Activated CD8-positive, alpha-beta memory T cell treated with anti-CD3 and anti-CD28 coated beads, Interleukin-2, amount 50 U/mL, for 24 hours (primary cell): ENCODE results near the gene CCDC70.

ENCODE experiments used
- DNase-seq: peaks from one replicate; pipeline ENCODE4 v3.0.0-alpha.2; 2020; ENCODE audit errors: extremely low read depth

Gene CCDC70

DNA sequence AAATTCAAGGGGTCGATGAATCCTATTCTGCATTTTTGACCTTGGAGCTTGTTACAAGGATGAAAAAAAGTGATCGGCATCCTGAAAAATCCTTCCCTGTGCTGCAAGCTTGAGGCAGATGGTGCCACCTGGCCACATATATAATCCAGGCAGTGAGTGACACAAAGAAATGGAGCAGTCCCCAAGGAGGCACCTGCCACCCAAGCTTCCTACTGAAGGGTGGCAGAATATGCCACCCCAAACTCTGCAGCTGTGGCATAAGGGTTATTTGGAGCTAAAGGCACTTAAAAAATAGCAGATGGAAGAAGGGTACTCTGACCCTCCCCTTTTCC lies 32.2 kb upstream of the CCDC70 start:
- DNase-seq: no peak

DNA sequence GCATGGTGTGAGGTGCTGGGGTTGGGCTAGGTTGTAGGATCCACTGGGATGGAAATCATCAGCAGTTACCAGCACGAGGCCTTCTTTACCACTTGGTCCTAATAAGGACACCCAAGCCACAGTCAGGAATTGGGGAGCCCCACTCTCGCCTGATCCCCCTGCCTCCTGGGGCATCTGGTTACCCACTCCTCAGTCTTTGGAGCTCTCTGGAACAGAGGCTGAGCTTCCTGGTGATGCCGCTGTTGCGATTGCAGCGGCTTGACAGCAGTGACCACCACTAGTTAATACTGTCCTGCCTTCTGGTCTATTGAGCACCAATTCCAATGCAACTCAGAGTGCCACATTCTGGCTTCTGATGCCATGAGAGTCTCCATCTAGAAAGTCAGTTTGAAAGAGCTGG lies 30.2 kb upstream of the CCDC70 start:
- DNase-seq: no peak

DNA sequence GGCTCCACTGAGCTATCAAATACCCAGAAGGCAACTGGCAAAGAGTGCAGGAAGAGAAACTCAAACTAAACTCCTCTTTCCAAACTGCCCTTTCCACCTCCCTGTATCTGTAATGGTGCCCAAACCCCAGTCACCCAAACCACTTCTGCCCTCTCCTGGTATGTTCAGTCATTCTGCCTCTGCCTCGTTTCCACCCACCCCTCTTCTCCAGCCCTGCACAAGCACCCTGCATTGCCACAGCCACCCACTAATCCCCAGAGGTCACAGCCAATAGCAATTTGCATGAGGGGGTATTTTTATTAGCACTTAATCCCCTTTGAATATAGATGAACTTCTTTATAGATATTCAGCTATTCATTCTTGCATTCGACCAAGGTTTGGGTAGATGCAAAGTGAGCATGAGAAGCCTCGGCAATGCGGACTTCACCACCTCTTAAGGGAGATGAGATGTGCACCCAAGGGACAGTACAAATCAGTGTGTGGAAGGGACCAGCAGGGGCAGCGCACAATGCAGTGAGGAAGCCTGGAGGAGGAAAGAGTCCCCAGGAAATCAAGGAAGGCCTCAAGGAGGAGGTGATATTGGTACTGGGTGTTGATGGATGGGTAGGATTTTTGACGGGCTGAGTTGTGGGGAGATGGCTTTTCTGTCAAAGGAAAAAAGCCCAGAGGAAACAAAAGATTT lies 29.2 kb upstream of the CCDC70 start:
- DNase-seq: no peak

DNA sequence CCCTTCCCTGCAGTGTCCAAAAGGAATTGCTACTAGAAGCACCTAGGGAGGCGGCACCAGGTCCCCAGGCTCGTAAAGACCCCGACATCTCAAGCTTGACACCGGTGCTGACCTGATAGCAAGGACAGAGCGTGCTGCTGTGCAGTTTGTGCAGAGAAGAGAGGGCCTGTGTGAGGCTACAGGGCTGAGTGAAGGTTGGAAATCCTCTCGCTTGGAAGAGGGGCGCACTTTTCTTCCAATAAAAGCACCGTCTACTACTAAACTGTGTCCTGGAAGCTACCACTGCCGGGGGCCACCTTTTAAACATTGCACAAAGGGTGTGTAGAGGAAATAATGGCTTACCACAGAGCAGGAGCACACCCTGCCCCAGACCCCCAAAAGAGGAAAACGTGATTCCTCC lies 27.8 kb upstream of the CCDC70 start:
- no peak for DNase-seq

DNA sequence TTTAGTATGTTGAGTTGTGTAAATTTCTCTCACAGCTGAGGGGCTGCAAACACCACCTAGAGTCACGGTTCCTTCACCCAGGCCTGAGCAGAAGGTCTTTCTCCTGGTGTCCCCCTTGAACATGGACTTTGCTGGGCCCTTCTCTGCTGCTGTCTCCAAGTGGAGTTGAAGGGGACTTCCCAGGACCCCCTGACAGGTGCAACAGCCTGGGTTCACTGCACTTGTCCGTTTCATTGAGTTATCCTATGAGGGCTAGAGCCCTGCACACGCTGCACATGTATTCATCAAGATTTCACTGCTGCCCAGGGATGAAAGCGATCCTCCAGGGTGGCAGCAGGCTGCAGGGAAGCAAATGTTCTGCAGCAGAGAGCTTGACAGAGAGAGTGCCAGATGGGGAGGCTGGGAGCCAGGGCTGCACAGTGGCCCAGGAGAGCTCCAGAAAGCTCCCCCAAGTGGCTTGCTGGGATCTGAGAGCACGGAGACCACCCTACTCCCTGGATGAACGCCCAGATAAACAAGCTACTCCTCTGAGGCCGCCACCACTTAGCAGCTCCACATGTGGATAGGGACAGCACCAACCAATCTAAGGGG lies 27.1 kb upstream of the CCDC70 start:
- DNase-seq: no peak

DNA sequence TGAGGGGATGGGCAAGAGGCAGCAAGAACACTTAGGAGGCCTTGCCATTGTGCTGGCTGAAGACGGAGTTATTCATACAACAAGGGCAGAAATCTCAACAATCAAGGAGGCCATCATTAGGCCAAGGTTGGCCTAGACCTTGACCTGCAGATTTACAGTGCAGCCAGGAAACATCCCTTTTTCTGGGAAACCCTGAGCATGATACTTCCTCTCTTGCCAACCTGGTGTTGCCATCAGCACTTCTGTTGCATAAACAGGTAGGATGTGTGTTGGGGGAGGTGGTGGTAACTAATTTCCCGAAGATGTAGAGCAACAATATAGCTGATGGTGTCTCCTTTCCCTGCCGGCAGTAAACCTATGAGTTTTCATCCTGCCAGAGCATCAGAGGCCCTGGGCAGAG lies 24.8 kb upstream of the CCDC70 start:
- DNase-seq: no peak

DNA sequence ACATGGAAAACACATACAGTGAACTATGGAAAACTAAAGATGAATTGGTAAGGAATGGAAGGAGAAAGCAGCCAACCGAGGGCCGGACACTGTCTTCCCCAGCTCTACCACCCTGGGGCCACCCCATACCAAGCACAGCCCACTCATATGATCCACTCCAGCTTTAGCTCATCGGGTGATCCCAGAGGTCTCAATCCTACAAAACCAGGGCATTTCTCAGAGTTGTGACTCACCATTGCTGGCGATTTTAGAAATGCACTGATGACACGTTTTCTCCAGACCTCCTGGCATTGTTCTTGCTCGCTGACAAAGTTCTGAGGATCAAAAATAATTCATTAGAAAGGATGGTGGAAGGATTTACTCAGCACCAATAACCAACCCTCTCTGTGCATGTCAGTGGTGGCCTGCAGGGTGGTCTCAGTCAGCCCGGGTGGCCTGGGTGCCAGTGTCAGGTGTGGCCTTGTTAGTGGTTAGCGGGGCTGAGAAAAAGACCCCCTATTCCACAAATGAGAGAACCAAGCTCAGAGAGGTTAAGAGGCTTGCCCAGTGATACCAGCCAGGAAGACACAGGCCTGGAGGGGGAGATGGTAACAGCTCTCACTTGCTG lies 23.4 kb upstream of the CCDC70 start:
- DNase-seq: no peak

DNA sequence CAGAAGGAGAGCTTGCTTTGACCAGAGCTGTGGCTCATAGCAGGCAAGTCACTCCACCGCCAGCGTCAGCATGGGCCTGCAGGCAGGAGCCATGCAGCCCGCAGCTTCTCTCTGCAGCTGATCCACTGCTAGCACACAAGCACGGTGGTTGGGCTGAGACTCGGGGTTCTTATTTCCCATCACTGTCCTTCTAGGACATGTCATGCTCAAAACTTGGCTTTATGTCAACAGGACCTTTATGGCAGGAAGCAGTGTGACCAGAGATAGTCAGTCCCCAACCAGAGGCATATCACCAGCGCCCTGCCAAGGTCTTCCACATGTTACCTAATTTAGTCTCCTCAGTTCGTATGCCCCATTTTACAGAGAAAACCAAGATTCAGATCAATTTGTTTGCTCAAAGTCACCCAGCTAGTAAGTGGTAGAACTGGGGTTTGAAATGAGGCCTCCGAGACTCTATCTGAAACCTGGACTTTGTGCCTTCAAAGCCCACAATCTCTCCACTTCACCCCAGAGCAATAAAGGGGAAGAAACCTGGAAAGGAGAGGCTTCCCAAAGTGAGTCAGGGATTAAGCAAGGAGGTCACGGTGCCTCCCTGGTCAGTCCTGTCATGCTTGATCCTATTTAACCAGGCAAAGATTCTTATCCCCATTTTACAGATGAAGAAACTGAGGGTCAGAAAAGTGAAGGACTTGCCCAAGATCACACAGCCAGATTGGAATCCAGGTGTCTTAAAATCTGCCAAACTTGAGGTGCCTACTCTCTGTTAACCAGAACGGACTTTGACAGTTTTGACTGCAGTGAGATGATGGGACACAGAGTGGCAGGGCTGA lies 21.8 kb upstream of the CCDC70 start:
- no peak for DNase-seq

DNA sequence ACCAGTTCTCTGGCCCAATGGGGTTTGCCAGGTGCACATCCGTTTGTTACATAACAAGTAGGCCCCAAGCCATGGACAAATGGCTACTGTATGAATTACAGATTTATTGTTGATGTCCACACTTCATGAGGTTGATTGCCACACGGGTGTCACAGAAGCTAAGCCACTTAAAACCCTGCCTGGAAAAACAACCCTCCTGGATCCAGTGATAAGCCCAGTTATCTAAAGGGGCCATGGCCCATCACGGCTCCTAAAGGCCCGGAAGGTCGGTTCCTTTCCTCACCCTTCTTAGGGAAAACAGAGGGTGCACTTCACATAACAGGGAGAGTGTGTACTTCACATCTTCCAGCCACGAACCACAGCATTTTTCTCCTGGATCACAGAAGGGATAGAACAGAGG lies 20.9 kb upstream of the CCDC70 start:
- DNase-seq: no peak

DNA sequence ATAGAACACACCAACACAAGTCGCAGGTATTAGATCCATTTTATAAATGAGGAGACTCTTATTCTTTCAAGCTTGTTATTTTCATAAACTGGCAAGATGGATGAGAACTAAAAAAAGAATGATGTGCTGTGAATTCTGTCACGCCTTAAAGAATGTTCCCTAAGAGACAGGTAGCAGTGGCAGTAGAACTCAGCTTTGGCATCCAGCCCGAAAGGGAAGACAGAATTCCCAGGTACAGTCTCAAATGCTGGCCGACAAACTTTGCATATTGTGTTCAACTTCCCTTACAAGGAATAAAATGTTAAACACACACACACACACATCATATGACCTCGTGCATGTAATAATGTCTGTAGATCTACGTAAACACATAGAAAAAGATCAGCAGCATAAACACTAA lies 20.0 kb upstream of the CCDC70 start:
- DNase-seq: no peak

DNA sequence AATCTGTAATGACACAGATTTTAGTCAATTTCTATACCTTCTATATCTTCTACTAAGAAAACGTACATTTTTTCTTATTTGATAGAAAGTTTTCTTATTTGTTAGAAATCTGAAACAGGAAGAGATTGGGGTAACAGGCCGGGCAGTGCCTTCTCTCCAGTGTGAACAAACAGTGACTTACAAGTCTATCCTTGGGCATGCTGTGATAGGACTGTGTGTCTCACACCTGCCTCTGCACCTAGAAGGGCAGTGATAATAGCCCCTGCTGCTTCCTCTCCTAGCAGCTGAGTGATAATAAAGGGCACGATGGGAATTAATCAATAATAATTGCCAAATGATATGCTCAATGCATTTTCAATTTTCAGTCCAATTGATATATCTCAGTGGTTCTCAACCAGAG lies 18.2 kb upstream of the CCDC70 start:
- no peak for DNase-seq

DNA sequence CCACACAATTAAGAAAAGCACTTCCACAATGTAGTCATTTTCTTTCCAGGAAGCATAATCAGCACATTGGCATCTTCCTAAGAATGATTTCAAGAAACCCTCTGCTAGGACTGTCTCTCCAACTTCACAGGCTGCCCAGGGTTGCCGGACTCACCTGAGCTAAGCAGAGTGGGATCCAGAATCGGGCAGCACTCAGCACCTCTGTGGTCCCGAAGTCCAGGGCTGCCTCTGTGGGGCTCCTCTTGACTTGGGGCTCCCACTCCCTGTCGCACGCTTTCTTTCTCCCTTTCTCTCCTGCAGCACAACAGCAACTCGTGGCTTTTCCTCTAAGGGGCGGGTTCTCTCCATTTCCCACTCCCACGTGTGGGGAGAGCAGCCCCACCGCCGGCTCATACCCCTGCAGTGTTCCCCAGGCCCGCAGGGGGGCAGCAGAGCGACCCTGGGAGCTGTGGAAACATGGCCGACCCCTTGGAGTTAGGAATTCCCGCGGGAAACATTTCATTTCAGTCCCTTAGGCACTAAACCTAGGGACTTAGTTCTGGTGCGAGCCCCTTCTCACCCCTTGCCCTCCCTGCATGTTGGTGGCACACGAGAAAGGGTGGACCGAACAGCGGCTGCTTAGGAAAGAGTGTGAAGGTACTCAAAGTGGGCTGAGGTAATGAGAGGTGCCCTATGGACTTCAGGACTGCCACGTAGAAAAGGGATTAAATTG lies 16.8 kb upstream of the CCDC70 start, which contains the start of gene TMEM272:
TMEM272 (minus strand) TSS at position 316 of the 712 bp plus-strand sequence. CDS start 6,647 bp downstream, outside the sequence.
- DNase-seq: no peak

DNA sequence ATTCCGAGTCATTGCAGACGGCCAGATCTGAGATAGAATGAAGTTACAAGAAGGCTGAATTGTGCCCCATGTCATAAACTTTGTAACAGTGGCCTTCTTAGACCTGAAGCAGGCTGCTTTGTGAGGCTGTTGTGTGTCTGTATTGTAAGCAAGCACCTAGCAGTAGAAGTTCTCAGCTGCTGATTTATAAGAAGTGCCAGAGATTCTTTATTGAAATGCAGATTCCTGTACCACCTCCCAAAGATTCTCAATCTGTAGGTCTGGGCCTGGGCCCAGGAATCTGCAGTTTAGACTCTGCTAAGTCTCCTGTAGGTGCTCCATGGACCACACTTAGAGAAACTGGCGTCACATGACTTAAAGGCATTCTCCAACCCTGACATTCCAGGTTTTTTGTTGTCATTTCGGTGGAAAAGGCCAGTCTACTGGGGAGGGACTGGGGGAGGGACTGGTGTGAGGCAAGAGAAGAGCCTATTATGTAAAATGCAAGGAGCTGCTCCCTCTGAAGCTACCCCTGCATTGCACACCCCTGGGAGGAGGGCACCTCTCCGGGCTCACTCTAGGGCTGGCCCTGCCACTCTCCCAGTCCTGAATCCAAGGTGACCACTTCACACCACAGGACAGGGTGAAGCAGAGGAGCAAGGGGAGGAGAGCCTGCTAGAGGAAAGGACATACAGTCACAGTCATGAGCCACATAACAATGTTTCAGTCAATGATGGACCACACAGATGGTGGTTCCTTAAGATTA lies 16.0 kb upstream of the CCDC70 start:
- DNase-seq: no peak

DNA sequence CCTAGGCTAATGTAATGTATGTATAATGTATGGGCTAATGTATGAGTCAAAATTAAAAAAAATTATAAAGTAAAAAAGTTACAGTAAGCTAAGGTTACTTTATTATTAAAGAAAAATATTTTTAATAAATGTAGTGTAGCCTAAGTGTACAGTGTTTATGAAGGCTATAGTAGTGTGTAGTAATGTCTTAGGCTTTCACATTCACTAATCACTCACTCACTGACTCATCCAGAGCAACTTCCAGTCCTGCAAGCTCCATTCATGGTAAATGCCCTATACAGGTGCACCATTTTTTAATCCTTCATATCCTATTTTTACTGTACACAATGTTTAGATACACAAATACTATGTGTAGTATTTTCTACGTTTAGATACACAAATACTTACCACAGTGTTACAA lies 15.0 kb upstream of the CCDC70 start:
- no peak for DNase-seq

DNA sequence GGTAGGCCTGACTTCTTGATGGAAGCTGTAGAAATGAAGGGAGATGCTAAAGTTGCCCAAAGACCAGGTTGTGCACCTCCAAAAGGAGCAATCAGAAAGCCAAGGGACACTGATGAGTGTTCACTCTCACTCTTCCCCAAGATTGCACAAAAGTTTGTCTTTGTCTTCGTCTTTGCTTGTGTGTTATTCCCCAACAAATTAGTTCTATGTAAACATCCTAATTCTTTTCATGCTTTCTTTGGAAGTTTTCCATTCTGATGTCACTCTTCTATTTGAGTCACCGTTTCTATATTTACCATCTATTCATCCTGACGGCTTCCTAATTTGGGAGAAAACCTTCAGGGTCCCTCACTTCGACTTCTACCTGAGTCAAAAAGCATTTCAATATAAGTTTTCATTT lies 13.1 kb upstream of the CCDC70 start:
- no peak for DNase-seq

DNA sequence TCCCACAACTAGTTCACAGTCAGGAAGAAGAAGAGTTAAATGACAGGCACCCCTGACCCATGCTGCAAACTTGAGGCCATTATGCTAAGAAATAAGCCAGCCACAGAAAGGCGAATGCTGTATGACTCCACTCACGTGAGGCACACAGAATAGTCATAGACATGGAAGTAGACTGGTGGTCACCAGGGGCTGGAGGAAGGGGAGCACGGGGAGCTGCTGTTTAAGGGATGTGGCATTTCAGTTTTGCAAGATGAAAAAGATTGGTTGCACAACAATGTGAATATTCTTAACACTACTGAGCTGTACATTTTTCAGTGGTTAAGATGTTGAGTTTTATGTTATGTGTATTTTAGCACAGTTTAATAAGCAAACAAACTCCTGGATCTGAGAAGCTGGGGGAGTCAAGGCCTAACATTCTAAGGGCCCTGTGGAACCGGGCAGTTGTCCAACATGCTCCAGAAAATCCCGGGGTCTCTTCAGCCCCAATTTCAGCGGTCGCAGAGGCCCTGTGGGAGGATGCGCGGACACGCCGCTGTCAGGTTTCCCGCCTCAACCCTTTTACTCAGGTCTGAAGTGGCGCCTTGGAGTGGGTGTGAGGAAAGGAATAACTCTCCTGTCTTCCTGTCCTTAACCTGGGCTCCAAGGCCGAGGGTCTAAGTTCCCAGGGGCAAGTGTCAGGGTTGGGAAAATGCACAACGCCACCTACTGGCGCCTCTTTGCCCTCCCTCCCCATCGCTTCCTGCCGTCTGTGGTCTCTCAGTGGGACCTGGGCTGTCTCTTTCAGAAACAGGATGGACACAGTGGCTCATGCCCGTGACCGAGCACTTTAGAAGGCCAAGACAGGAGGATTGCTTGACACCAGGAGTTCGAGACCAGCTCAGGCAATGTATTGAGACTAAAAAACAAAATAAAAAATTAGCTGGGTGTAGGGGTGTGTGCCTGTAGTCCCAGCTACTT lies 12.3 kb upstream of the CCDC70 start:
- no peak for DNase-seq

DNA sequence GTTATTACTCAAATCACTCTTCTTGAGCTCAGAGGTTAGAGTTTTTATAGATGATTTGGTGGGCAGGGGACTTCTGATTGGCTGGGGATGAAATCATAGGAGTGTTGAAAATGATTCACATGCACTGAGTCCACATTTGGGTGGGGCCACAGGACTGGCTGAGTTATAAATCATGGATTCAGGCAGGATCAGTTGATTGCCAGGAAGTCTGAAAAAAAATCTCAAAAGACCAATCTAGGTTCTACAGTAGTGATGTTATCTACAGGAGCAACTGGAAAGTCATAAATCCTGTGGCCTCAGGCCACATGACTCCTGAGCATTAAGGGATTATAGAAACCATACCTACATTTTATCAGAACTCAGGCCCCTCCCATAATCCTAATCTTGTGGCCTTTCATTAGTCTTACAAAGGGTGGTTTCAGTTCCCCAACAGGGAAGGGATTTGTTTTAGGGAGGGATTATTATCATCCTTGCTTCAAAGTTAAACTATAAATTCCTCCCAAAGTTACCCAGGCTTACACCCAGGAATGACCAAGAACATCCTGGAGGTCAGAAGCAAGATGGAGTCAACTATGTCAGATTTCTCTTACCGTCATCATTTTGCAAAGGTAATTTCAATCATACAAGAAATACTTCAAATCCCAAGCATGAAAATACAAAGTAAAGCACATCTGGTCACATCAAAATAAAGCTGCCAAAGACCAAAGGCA lies 5.6 kb upstream of the CCDC70 start:
- DNase-seq: no peak

DNA sequence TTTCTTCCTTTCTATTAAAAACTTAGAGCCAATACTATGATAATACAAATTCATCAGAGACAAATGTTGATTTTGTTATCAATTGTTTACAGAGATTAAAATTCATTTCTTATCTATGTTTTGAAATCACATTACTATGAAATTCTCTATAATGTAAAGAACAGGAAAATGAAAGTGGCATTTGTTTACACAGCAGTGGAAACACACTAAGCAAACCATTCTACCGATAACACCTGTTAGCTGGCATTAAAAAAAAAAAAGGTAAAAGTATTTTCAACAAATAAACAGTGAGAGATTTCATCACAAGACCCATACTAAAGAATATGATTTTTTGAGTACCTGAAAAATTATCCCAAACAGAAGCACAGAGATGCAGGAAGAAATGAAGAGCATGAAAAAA lies 4.8 kb upstream of the CCDC70 start:
- no peak for DNase-seq

DNA sequence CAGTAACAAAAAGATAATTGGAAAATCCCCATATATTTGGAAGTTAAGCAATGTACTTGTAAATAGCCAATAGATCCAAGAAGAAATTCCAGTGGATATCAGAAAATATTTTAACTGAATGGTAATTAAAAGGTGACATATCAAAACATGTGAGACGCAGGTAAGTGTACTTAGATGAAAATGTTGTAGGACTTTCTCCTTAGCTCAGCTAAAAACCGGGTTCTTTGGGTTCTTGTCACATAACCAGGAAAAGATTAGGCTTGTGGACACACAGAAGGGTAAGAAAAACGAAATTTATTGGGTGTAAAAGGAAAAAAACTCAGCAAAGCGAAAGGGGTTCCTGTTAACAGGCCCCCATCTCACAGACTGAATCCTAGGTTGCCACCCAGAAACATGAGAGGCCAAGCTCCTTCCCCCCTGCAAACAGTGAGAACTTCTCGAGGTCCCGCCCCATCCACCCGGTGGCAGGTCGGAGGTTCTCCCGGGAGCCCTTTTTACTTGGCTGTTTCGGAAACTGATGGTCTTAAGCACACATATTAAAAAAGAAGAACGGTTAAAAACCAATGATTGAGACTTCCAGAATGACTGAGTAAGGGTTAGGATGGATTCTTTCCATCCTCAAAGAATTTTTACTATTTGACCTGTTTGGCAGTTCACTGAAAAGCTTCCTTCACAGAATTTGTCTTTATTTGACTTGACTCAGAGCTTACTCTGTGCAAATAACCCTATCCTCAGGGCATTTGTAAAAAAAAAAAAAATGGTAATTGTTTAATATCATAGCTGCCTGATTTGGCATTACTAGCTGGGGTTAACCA lies 3.1 kb upstream of the CCDC70 start:
- no peak for DNase-seq
